Measurements from ENCODE around the gene TANGO6.
A peak's percentile ranks its signal among the peaks of the same experiment; 100 is the strongest.

The TANGO6 gene

DNA sequence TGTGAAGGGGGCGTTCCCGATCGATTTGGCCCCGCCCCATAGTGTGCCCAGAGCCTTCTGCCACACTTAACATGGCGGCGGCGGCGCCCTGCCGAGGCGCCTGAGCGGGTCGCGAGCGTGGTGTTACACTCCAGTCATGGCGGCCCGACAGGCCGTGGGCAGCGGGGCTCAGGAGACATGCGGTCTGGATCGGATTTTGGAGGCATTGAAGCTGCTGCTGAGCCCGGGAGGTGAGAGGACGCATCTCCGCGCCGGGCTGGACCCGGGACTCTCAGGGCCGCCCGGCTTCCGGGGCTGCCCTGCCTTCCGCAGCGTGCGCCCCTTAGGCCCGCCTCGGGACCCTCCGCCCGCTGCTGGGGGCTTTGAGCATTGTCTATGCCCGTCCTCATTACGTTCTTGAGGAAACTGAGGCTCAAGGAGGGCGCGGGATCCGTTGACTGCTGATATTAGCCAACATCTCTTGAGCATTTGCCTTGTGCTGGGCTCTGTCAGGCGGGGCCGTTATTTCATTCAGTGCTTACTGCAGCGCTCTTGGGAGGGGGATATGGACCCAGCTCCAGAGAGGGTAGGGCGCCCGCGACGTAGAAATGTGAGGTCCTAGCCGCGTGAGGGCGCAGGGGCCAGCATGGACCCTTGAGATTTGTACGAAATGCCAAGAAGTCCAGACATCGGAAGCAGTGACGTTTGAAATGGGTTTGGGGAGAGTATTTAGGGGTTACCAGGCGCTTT lies at the start of gene TANGO6:
Gene TANGO6, plus strand, starts transcription at position 50 of the 729 bp plus-strand sequence. Its CDS starts 87 bp downstream, at position 137.
- no peaks in the 10 kb centered on the region for H3K36me3 ChIP-seq (ENCODE audit: control insufficient read depth, insufficient read depth, low read length)
- no peaks in the 10 kb centered on the region for H3K27me3 ChIP-seq (ENCODE audit: control insufficient read depth, insufficient read depth, low read length)
- no peaks in the 10 kb centered on the region for H3K4me1 ChIP-seq (ENCODE audit: control insufficient read depth, insufficient read depth, low read length)
- H3K4me3 ChIP-seq (ENCODE audit: low read length), result peak within 1 kb of the TSS; percentile 98
- peak within 1 kb of the TSS; percentile 73 for H3K9ac ChIP-seq (ENCODE audit: low read length)
- H3K27ac ChIP-seq (ENCODE audit: low read depth, low read length), result peak within 1 kb of the TSS; percentile 73

DNA sequence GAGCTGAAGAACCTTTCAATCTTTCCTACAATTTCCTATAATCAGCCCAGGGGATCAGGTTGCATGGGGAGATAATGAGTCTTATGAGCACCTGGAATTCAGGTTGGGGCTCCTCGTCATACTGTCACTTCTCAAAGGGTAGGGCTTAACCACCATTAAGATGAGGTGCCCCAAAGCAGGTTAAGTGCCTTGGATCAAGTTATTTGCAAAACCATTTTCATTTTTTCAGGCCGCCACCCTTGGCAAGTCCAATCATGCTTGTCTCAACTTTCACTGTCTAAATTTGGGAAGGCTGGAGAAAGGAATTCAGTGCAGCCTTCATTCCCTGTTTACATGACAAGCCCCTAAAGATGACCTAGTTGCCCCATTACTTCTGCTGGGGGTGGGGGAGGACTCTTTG lies 44.9 kb upstream of the TANGO6 start:
- no peak overlapping the region for H3K27ac ChIP-seq (ENCODE audit: low read depth, low read length)
- no peak overlapping the region for H3K9ac ChIP-seq (ENCODE audit: low read length)
- no peak overlapping the region for H3K4me3 ChIP-seq (ENCODE audit: low read length)
- H3K27me3 ChIP-seq (ENCODE audit: control insufficient read depth, insufficient read depth, low read length), result no peaks in the 10 kb centered on the region
- H3K36me3 ChIP-seq (ENCODE audit: control insufficient read depth, insufficient read depth, low read length), result no peaks in the 10 kb centered on the region
- H3K4me1 ChIP-seq (ENCODE audit: control insufficient read depth, insufficient read depth, low read length), result no peaks in the 10 kb centered on the region

DNA sequence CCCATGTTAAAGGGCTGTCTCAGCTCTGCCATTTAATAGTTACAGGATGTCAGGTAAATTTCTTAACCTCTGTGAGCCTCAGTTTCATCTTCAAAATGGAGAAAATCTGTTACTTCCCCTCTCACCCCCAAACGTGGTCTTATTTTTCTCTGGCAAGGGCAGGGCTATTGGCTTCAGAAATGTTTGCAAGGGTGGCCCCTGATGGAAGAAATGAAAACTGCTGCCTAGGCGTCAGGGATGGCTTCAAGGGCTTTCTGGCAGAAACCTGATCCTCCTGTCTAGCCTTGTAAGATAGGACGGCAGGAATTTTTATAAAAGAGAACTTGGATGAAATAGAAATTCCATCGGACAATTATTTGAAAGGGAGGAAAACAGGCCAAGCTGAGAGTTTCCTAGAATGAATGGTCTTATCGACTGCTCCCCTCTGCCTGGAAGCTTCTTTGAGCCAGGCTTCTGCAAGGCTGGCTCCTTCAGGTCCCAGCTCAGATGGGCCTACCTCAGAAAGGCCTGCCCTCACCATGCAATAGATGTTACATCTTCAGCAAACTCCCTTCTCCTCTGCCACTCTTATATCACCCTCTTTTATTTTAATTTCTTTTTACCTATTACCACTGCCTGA lies 43.0 kb upstream of the TANGO6 start:
- Histone ChIP-seq H3K27ac (ENCODE audit: low read depth, low read length) (no peak overlapping the region), H3K9ac (ENCODE audit: low read length) (no peak overlapping the region), H3K27me3 (ENCODE audit: control insufficient read depth, insufficient read depth, low read length) (no peaks in the 10 kb centered on the region), H3K4me1 (ENCODE audit: control insufficient read depth, insufficient read depth, low read length) (no peaks in the 10 kb centered on the region), H3K36me3 (ENCODE audit: control insufficient read depth, insufficient read depth, low read length) (no peaks in the 10 kb centered on the region), H3K4me3 (ENCODE audit: low read length) (no peak overlapping the region)

DNA sequence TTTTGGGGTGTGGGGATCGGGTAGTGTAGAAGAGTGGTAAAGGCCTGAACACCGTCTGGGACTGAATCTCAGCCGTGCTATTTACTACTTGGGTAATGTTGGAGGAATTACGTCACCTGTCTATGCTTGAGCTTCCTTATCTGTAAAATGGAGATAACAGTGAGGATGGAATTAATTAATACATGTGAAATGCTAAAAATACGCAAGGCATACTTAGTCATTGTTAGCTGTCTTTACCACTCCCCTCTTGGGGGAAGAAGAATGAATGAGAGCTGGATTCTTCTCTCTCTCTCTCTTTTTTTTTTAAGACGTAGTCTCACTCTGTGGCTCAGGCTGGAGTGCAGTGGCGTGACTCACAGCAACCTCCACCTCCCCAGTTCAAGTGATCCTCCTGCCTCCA lies 41.1 kb upstream of the TANGO6 start:
- H3K27ac ChIP-seq (ENCODE audit: low read depth, low read length), result no peak overlapping the region
- H3K4me3 ChIP-seq (ENCODE audit: low read length), result no peak overlapping the region
- H3K4me1 ChIP-seq (ENCODE audit: control insufficient read depth, insufficient read depth, low read length), result no peaks in the 10 kb centered on the region

DNA sequence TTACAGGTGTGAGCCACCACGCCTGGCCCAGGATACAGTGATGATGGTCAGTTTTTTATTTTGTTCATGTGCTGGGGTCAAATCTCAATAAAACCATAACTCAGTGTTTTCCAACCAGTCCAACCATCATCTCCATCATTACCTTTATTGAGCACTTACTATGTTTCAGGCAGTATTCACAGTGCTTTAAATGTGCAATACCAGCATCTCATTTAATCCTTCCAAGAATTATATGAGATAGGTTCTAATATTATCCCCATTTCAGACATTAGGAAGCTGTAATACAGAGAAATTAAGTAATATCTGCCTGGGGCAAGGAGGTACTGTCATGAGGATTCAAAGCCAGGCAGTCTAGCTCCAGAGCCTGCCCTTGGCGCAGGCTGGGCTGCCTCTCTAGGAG lies 36.9 kb upstream of the TANGO6 start:
- Histone ChIP-seq H3K9ac (ENCODE audit: low read length) (no peak overlapping the region), H3K4me3 (ENCODE audit: low read length) (no peak overlapping the region), H3K36me3 (ENCODE audit: control insufficient read depth, insufficient read depth, low read length) (no peaks in the 10 kb centered on the region), H3K27ac (ENCODE audit: low read depth, low read length) (no peak overlapping the region), H3K27me3 (ENCODE audit: control insufficient read depth, insufficient read depth, low read length) (no peaks in the 10 kb centered on the region), H3K4me1 (ENCODE audit: control insufficient read depth, insufficient read depth, low read length) (no peaks in the 10 kb centered on the region)

More for the DNA sequence above, 41.1 kb upstream of the TANGO6 start:
- Histone ChIP-seq H3K27me3 (ENCODE audit: control insufficient read depth, insufficient read depth, low read length) (no peaks in the 10 kb centered on the region), H3K36me3 (ENCODE audit: control insufficient read depth, insufficient read depth, low read length) (no peaks in the 10 kb centered on the region), H3K9ac (ENCODE audit: low read length) (no peak overlapping the region)

DNA sequence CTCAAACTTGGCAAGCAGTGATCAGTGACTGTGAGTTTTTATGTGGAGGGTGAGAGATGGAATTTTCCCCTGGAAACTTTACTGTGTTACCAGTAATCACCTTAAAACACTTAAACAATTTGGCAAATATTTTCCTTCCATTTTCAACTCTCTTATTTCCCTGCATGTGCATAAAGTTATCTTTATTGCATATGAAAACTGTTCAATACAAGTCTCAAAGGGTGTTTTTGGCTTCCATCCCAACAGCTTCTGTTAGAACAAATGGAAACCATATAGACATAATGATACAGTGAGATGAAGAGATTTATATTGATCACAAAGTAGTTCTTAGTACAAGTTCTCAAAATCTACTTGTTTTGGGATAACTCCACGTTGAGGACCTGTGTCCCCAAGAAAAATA lies 36.4 kb upstream of the TANGO6 start:
- Histone ChIP-seq H3K4me3 (ENCODE audit: low read length) (no peak overlapping the region), H3K4me1 (ENCODE audit: control insufficient read depth, insufficient read depth, low read length) (no peaks in the 10 kb centered on the region), H3K27me3 (ENCODE audit: control insufficient read depth, insufficient read depth, low read length) (no peaks in the 10 kb centered on the region), H3K27ac (ENCODE audit: low read depth, low read length) (no peak overlapping the region), H3K36me3 (ENCODE audit: control insufficient read depth, insufficient read depth, low read length) (no peaks in the 10 kb centered on the region), H3K9ac (ENCODE audit: low read length) (no peak overlapping the region)

DNA sequence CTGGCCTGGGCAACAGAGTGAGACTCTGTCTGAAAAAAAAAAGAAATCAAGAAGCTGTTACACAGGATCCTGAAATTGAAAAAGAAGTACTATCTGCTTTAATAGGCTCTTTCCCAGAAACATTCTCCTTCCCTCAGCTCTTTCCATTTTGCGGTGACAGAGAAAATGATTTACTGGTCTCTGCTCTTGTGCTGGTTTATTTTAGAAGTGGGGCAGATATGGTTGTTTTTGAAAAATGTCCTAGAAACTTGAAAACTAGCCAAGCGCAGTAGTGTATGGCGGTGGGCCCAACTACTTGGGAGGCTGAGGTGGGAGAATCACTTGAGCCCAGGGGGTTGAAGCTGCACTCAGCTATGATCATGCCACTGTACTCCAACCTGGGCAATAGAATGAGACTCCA lies 28.8 kb upstream of the TANGO6 start:
- Histone ChIP-seq H3K4me1 (ENCODE audit: control insufficient read depth, insufficient read depth, low read length) (no peaks in the 10 kb centered on the region), H3K4me3 (ENCODE audit: low read length) (no peak overlapping the region), H3K27me3 (ENCODE audit: control insufficient read depth, insufficient read depth, low read length) (no peaks in the 10 kb centered on the region), H3K36me3 (ENCODE audit: control insufficient read depth, insufficient read depth, low read length) (peaks cover 6% of the 10 kb centered on the region), H3K9ac (ENCODE audit: low read length) (no peak overlapping the region), H3K27ac (ENCODE audit: low read depth, low read length) (no peak overlapping the region)

DNA sequence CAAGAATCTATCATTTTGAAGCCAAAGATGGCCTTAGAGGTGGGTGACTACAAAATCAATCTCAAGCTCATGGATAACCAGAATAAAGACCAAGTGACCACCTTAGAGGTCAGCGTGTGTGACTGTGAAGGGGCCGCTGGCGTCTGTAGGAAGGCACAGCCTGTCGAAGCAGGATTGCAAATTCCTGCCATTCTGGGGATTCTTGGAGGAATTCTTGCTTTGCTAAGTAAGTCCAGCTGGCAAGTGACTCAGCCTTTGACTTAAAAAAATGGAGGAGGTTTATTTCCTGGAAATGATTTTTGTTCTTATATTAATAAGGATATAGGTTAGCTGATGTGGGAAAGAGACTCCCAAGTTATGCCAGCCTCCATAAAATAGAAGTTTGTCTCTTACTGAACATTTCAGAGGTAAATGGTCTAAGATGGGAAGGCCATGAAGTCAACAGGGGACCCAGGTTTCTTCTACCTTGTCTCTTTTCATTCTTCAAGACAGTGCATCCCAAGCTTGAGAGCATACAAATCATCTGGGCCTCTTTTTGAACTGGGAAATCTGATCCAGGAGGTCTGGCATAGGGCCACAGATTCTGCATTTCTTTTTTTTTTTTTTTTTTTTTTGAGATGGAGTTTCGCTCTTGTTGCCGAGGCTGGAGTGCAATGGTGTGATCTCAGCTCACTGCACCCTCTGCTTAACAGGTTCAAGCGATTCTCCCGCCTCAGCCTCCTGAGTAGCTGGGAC lies 19.8 kb upstream of the TANGO6 start:
- H3K4me3 ChIP-seq (ENCODE audit: low read length), result no peak overlapping the region
- peaks cover 4% of the 10 kb centered on the region for H3K36me3 ChIP-seq (ENCODE audit: control insufficient read depth, insufficient read depth, low read length)
- H3K4me1 ChIP-seq (ENCODE audit: control insufficient read depth, insufficient read depth, low read length), result no peaks in the 10 kb centered on the region
- H3K27ac ChIP-seq (ENCODE audit: low read depth, low read length), result no peak overlapping the region
- H3K27me3 ChIP-seq (ENCODE audit: control insufficient read depth, insufficient read depth, low read length), result no peaks in the 10 kb centered on the region
- no peak overlapping the region for H3K9ac ChIP-seq (ENCODE audit: low read length)

DNA sequence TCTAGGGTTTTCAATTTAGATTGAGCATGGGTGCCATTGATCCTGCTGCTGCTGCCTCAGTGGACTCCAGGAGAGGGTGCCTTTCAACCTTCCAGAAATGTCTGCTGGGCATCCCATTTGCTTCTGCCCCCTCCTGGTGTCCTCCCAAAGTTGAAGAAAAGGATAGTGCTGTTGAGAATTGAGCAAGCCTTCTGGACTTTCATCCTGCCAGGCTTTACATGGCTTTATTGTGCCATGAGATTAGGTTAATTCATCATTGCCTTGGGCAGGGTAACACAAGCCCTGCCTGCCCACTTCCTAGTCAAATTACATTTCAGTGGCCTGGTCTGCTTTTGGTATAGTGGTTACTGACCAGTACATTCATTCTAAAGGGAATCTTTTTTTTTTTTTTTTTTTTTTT lies 17.9 kb upstream of the TANGO6 start:
- Histone ChIP-seq H3K4me3 (ENCODE audit: low read length) (no peak overlapping the region), H3K36me3 (ENCODE audit: control insufficient read depth, insufficient read depth, low read length) (peaks cover 5% of the 10 kb centered on the region), H3K27ac (ENCODE audit: low read depth, low read length) (no peak overlapping the region), H3K9ac (ENCODE audit: low read length) (no peak overlapping the region), H3K4me1 (ENCODE audit: control insufficient read depth, insufficient read depth, low read length) (no peaks in the 10 kb centered on the region), H3K27me3 (ENCODE audit: control insufficient read depth, insufficient read depth, low read length) (no peaks in the 10 kb centered on the region)

DNA sequence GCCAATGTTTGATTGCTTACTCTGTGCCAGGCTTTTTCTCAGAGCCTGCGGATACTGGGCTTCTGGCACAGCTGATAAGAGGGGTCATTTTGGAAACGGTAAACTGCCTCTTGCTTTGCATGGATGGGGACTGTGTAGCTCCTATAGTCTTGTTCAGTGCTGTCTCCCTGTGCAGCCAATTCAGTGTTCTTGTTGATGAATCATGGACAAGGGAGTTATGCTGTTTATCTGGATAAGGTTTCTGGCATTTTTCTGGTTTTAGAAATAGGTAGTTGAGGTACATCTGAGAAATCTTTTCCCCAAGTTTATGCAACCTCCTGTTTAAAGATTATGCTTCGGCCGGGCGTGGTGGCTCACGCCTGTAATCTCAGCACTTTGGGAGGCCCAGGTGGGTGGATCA lies 16.7 kb upstream of the TANGO6 start:
- H3K4me1 ChIP-seq (ENCODE audit: control insufficient read depth, insufficient read depth, low read length), result no peaks in the 10 kb centered on the region
- H3K36me3 ChIP-seq (ENCODE audit: control insufficient read depth, insufficient read depth, low read length), result peaks cover 6% of the 10 kb centered on the region
- H3K9ac ChIP-seq (ENCODE audit: low read length), result no peak overlapping the region
- no peak overlapping the region for H3K27ac ChIP-seq (ENCODE audit: low read depth, low read length)
- H3K27me3 ChIP-seq (ENCODE audit: control insufficient read depth, insufficient read depth, low read length), result no peaks in the 10 kb centered on the region
- no peak overlapping the region for H3K4me3 ChIP-seq (ENCODE audit: low read length)

DNA sequence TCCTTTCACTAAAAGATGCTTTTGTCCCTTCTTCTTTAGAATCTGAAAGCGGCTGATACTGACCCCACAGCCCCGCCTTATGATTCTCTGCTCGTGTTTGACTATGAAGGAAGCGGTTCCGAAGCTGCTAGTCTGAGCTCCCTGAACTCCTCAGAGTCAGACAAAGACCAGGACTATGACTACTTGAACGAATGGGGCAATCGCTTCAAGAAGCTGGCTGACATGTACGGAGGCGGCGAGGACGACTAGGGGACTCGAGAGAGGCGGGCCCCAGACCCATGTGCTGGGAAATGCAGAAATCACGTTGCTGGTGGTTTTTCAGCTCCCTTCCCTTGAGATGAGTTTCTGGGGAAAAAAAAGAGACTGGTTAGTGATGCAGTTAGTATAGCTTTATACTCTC lies 10.1 kb upstream of the TANGO6 start:
- no peak overlapping the region for H3K9ac ChIP-seq (ENCODE audit: low read length)
- no peaks in the 10 kb centered on the region for H3K27me3 ChIP-seq (ENCODE audit: control insufficient read depth, insufficient read depth, low read length)
- peaks cover 2% of the 10 kb centered on the region for H3K36me3 ChIP-seq (ENCODE audit: control insufficient read depth, insufficient read depth, low read length)
- H3K4me1 ChIP-seq (ENCODE audit: control insufficient read depth, insufficient read depth, low read length), result no peaks in the 10 kb centered on the region
- H3K4me3 ChIP-seq (ENCODE audit: low read length), result no peak overlapping the region
- H3K27ac ChIP-seq (ENCODE audit: low read depth, low read length), result no peak overlapping the region

DNA sequence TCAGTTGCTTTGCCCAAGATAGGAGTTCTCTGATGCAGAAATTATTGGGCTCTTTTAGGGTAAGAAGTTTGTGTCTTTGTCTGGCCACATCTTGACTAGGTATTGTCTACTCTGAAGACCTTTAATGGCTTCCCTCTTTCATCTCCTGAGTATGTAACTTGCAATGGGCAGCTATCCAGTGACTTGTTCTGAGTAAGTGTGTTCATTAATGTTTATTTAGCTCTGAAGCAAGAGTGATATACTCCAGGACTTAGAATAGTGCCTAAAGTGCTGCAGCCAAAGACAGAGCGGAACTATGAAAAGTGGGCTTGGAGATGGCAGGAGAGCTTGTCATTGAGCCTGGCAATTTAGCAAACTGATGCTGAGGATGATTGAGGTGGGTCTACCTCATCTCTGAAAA lies 8.8 kb upstream of the TANGO6 start:
- Histone ChIP-seq H3K36me3 (ENCODE audit: control insufficient read depth, insufficient read depth, low read length) (peaks cover 2% of the 10 kb centered on the region), H3K4me3 (ENCODE audit: low read length) (no peak overlapping the region), H3K27me3 (ENCODE audit: control insufficient read depth, insufficient read depth, low read length) (no peaks in the 10 kb centered on the region), H3K27ac (ENCODE audit: low read depth, low read length) (no peak overlapping the region), H3K4me1 (ENCODE audit: control insufficient read depth, insufficient read depth, low read length) (no peaks in the 10 kb centered on the region), H3K9ac (ENCODE audit: low read length) (no peak overlapping the region)
